ENCODE measurements around the gene IQCM.

IQCM gene

DNA sequence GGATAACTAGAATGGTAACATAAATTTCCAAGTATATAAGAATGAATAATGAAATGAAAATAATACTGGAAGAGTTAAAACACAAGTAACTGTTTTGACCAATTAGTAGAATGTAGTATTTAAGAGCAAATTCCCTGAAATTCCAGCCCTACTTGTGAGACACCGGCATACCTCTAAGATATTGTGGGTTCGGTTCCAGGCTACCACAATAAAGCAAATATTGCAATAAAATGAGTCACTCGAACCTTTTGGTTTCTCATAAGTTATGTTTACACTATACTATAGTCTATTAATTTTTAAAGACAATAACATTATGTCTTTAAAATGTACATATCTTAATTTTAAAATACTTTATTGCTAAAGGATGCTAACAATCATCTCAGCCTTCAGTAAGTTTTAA lies 15.2 kb upstream of the IQCM start:
- no peak overlapping the region for H2BK12ac ChIP-seq (ENCODE audit: low read length in 2 of 2)
- H2BK120ac ChIP-seq (ENCODE audit: low read depth, low read length), result no peak overlapping the region
- H2BK5ac ChIP-seq (ENCODE audit: low read depth, low read length, poor library complexity, severe bottlenecking), result no peak overlapping the region
- H3K18ac ChIP-seq (ENCODE audit: low read depth in 1 of 2, low read length in 2 of 2), result no peak overlapping the region
- H3K14ac ChIP-seq (ENCODE audit: low read length in 2 of 2), result no peak overlapping the region
- H2AFZ ChIP-seq (ENCODE audit: low read depth, low read length), result no peak overlapping the region
- WGBS, result 81% methylated on average over 3 of the region's 3 CpGs
- no peak overlapping the region for H4K91ac ChIP-seq (ENCODE audit: low read length)
- no peak overlapping the region for H4K8ac ChIP-seq (ENCODE audit: low read length)
- H3K36me3 ChIP-seq (ENCODE audit: control insufficient read depth in 1 of 2, insufficient read depth in 2 of 2, low read depth in 1 of 2, low read length in 2 of 2), result no peaks in the 10 kb centered on the region
- no peak for DNase-seq
- no peaks in the 10 kb centered on the region for H3K4me1 ChIP-seq (ENCODE audit: control insufficient read depth, insufficient read depth, low read depth, low read length)
- no peak overlapping the region for H3K9ac ChIP-seq (ENCODE audit: low read length)
- H3K79me1 ChIP-seq (replicated peaks; ENCODE audit: low read length, poor library complexity, severe bottlenecking), result no peaks in the 10 kb centered on the region
- no peak overlapping the region for H3K23ac ChIP-seq (ENCODE audit: low read length in 2 of 2)
- H2BK15ac ChIP-seq (ENCODE audit: low read depth, poor library complexity, severe bottlenecking), result no peak overlapping the region
- no peak overlapping the region for H3K4me2 ChIP-seq (ENCODE audit: low read length, poor library complexity, severe bottlenecking)
- H3K27me3 ChIP-seq (ENCODE audit: control insufficient read depth in 1 of 2, insufficient read depth in 1 of 2, low read length in 2 of 2), result no peaks in the 10 kb centered on the region
- H3K9me3 ChIP-seq (ENCODE audit: control insufficient read depth, low read length), result no peaks in the 10 kb centered on the region
- H3K27ac ChIP-seq (ENCODE audit: low read length, poor library complexity, severe bottlenecking), result no peak overlapping the region
- no peak overlapping the region for H3K4ac ChIP-seq (ENCODE audit: low read depth in 1 of 2, low read length in 2 of 2)
- no peak overlapping the region for H3K4me3 ChIP-seq (ENCODE audit: insufficient read depth in 1 of 2, low read depth in 1 of 2, low read length in 2 of 2)
- no peak overlapping the region for H2AK5ac ChIP-seq (ENCODE audit: low read length, severe bottlenecking)

DNA sequence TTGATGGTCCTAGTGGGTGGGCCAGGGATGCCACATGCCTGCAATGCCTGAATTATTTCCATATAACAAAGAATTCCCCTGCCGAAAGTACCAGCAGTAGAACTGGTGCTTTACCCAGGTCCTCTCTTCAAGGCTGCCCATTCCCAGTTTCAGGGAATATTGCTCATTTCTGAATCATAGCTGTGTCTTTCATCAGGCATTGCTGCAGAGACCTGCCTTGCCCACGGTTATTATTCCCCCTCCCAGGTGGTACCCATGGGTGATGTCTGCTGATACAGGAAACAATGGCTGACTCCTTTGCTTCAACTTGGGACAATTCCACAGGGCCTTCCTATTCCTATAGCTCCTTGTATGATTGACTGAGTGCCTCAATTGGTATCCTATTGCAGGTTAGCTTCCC lies 9.7 kb upstream of the IQCM start:
- no peaks in the 10 kb centered on the region for H3K36me3 ChIP-seq (ENCODE audit: control insufficient read depth in 1 of 2, insufficient read depth in 2 of 2, low read depth in 1 of 2, low read length in 2 of 2)
- H2BK12ac ChIP-seq (ENCODE audit: low read length in 2 of 2), result no peak overlapping the region
- H3K4me1 ChIP-seq (ENCODE audit: control insufficient read depth, insufficient read depth, low read depth, low read length), result peaks cover 3% of the 10 kb centered on the region
- no peaks in the 10 kb centered on the region for H3K9me3 ChIP-seq (ENCODE audit: control insufficient read depth, low read length)
- H4K91ac ChIP-seq (ENCODE audit: low read length), result no peak overlapping the region
- no peak overlapping the region for H3K27ac ChIP-seq (ENCODE audit: low read length, poor library complexity, severe bottlenecking)
- no peak overlapping the region for H2AK5ac ChIP-seq (ENCODE audit: low read length, severe bottlenecking)
- no peak overlapping the region for H3K4ac ChIP-seq (ENCODE audit: low read depth in 1 of 2, low read length in 2 of 2)
- H3K14ac ChIP-seq (ENCODE audit: low read length in 2 of 2), result no peak overlapping the region
- H3K4me3 ChIP-seq (ENCODE audit: insufficient read depth in 1 of 2, low read depth in 1 of 2, low read length in 2 of 2), result no peak overlapping the region
- H3K18ac ChIP-seq (ENCODE audit: low read depth in 1 of 2, low read length in 2 of 2), result no peak overlapping the region
- no peak overlapping the region for H2AFZ ChIP-seq (ENCODE audit: low read depth, low read length)
- H4K8ac ChIP-seq (ENCODE audit: low read length), result no peak overlapping the region
- H3K27me3 ChIP-seq (ENCODE audit: control insufficient read depth in 1 of 2, insufficient read depth in 1 of 2, low read length in 2 of 2), result no peaks in the 10 kb centered on the region
- H2BK120ac ChIP-seq (ENCODE audit: low read depth, low read length), result no peak overlapping the region
- DNase-seq, result no peak
- no peak overlapping the region for H2BK15ac ChIP-seq (ENCODE audit: low read depth, poor library complexity, severe bottlenecking)
- no peak overlapping the region for H3K4me2 ChIP-seq (ENCODE audit: low read length, poor library complexity, severe bottlenecking)
- no peaks in the 10 kb centered on the region for H3K79me1 ChIP-seq (replicated peaks; ENCODE audit: low read length, poor library complexity, severe bottlenecking)
- no peak overlapping the region for H3K9ac ChIP-seq (ENCODE audit: low read length)
- no peak overlapping the region for H2BK5ac ChIP-seq (ENCODE audit: low read depth, low read length, poor library complexity, severe bottlenecking)
- no peak overlapping the region for H3K23ac ChIP-seq (ENCODE audit: low read length in 2 of 2)
- WGBS, result 91% methylated on average over 2 of the region's 2 CpGs

DNA sequence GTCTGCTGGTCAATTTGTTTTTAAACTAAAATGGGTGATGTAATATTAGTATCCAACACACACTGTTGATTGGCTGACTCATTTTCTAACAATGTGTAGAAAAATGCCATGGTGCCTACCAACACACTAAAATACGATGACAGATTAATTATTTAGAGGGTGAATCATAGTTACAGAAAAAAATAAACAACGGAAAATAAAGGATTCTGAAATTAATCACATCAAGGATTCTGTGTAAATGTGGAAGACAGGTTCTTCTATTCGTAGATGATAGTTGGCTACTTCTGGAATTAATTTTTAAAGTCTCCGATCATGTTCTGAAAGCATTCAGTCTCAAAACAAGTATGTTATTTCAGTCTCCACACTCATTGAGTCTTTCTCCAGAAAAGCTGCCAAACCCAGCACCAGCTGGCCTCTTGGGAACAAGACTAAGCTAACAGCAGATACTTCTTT lies 8.2 kb upstream of the IQCM start:
- Histone ChIP-seq H2BK5ac (ENCODE audit: low read depth, low read length, poor library complexity, severe bottlenecking) (no peak overlapping the region), H3K18ac (ENCODE audit: low read depth in 1 of 2, low read length in 2 of 2) (no peak overlapping the region), H3K23ac (ENCODE audit: low read length in 2 of 2) (no peak overlapping the region), H3K9me3 (ENCODE audit: control insufficient read depth, low read length) (no peaks in the 10 kb centered on the region), H2BK120ac (ENCODE audit: low read depth, low read length) (no peak overlapping the region), H3K14ac (ENCODE audit: low read length in 2 of 2) (no peak overlapping the region), H3K79me1 (replicated peaks; ENCODE audit: low read length, poor library complexity, severe bottlenecking) (no peaks in the 10 kb centered on the region), H2AK5ac (ENCODE audit: low read length, severe bottlenecking) (no peak overlapping the region), H2BK15ac (ENCODE audit: low read depth, poor library complexity, severe bottlenecking) (no peak overlapping the region), H4K91ac (ENCODE audit: low read length) (no peak overlapping the region), H2BK12ac (ENCODE audit: low read length in 2 of 2) (no peak overlapping the region), H3K4me2 (ENCODE audit: low read length, poor library complexity, severe bottlenecking) (peak overlapping the region; percentile 29), H4K8ac (ENCODE audit: low read length) (no peak overlapping the region), H3K4me3 (ENCODE audit: insufficient read depth in 1 of 2, low read depth in 1 of 2, low read length in 2 of 2) (peak overlapping the region in 1 of 2 experiments; percentile 48), H3K9ac (ENCODE audit: low read length) (peak overlapping the region; percentile 65), H3K36me3 (ENCODE audit: control insufficient read depth in 1 of 2, insufficient read depth in 2 of 2, low read depth in 1 of 2, low read length in 2 of 2) (no peaks in the 10 kb centered on the region), H3K4ac (ENCODE audit: low read depth in 1 of 2, low read length in 2 of 2) (no peak overlapping the region), H2AFZ (ENCODE audit: low read depth, low read length) (no peak overlapping the region), H3K27me3 (ENCODE audit: control insufficient read depth in 1 of 2, insufficient read depth in 1 of 2, low read length in 2 of 2) (no peaks in the 10 kb centered on the region), H3K27ac (ENCODE audit: low read length, poor library complexity, severe bottlenecking) (peak overlapping the region; percentile 89), H3K4me1 (ENCODE audit: control insufficient read depth, insufficient read depth, low read depth, low read length) (peaks cover 3% of the 10 kb centered on the region)
- WGBS, result 8% methylated on average over 2 of the region's 4 CpGs
- DNase-seq, result peak; percentile 67

DNA sequence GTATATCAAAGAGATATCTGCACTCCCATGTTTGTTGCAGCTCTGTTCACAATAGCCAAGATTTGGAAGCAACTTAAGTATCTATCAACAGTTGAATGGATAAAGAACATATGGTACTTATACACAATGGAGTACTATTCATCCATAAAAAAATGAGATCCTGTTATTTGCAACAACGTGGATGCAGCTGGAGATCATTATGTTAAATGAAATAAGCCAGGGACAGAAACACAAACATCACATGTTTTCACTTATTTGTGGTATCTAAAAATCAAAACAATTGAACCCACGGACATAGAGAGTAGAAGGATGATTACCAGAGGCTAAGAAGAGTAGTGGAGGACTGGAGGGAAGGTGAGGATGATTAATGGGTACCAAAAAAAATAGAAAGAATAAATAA lies 14.2 kb downstream of the IQCM start:
- 50% methylated on average over 1 of the region's 2 CpGs for WGBS
- DNase-seq, result no peak

More for the DNA sequence above, 14.2 kb downstream of the IQCM start:
- Histone ChIP-seq H3K36me3 (ENCODE audit: control insufficient read depth in 1 of 2, insufficient read depth in 2 of 2, low read depth in 1 of 2, low read length in 2 of 2) (no peaks in the 10 kb centered on the region), H2BK5ac (ENCODE audit: low read depth, low read length, poor library complexity, severe bottlenecking) (no peak overlapping the region), H3K14ac (ENCODE audit: low read length in 2 of 2) (no peak overlapping the region), H3K18ac (ENCODE audit: low read depth in 1 of 2, low read length in 2 of 2) (no peak overlapping the region), H2BK15ac (ENCODE audit: low read depth, poor library complexity, severe bottlenecking) (no peak overlapping the region), H2AK5ac (ENCODE audit: low read length, severe bottlenecking) (no peak overlapping the region), H2BK120ac (ENCODE audit: low read depth, low read length) (no peak overlapping the region), H3K9me3 (ENCODE audit: control insufficient read depth, low read length) (peaks cover 8% of the 10 kb centered on the region), H3K27ac (ENCODE audit: low read length, poor library complexity, severe bottlenecking) (no peak overlapping the region), H3K4me2 (ENCODE audit: low read length, poor library complexity, severe bottlenecking) (no peak overlapping the region), H2AFZ (ENCODE audit: low read depth, low read length) (no peak overlapping the region), H3K79me1 (replicated peaks; ENCODE audit: low read length, poor library complexity, severe bottlenecking) (no peaks in the 10 kb centered on the region), H3K4me1 (ENCODE audit: control insufficient read depth, insufficient read depth, low read depth, low read length) (no peaks in the 10 kb centered on the region), H3K9ac (ENCODE audit: low read length) (no peak overlapping the region), H2BK12ac (ENCODE audit: low read length in 2 of 2) (no peak overlapping the region), H4K91ac (ENCODE audit: low read length) (no peak overlapping the region), H3K4ac (ENCODE audit: low read depth in 1 of 2, low read length in 2 of 2) (no peak overlapping the region), H3K4me3 (ENCODE audit: insufficient read depth in 1 of 2, low read depth in 1 of 2, low read length in 2 of 2) (no peak overlapping the region), H3K23ac (ENCODE audit: low read length in 2 of 2) (no peak overlapping the region), H4K8ac (ENCODE audit: low read length) (no peak overlapping the region), H3K27me3 (ENCODE audit: control insufficient read depth in 1 of 2, insufficient read depth in 1 of 2, low read length in 2 of 2) (no peaks in the 10 kb centered on the region)
